GM12878 (cell line): ENCODE results near the gene DNAH8. TPM values are rescaled to one million over a fixed set of nuclear protein-coding genes. Genes with fewer than 3 reads are reported as not detected.

Experiments
- ATAC-seq: fragments of 200-7000 bp; cut with Tn5 transposase; 3 replicates; pipeline ENCODE4 v1.9.1; 2020; ENCODE audit warnings: mild to moderate bottlenecking, moderate library complexity
- BruUV-seq: library from RNA; stranded (reverse); fragments of 400-500 nt; replicated peaks from 2 replicates; lab custom pipeline; 2021; lab: Mats Ljungman, UMichigan
- CTCF ChIA-PET: fragments of 300-600 bp; sonication (Branson Sonifier 250); formaldehyde crosslinking; extraction: SDS; loops from one replicate; lab custom pipeline; 2021; ENCODE audit warnings: inconsistent platforms; lab: Yijun Ruan, JAX
- POLR2A ChIA-PET: fragments of 350-600 bp; formaldehyde crosslinking; extraction: SDS; loops from one replicate; lab custom pipeline; 2021; ENCODE audit warnings: inconsistent platforms; lab: Charles Lee
- RAD21 ChIA-PET: fragments of 300-600 bp; sonication (Branson Sonifier 250); formaldehyde crosslinking; loops from one replicate; lab custom pipeline; 2023; ENCODE audit warnings: antibody characterized with exemption; ENCODE audit not compliant: unreplicated experiment; lab: Charles Lee
- SMC1A ChIA-PET: fragments of 300-600 bp; sonication (Branson Sonifier 250); formaldehyde crosslinking; loops from one replicate; lab custom pipeline; 2023; ENCODE audit not compliant: unreplicated experiment, uncharacterized antibody; lab: Charles Lee
- DNase-seq: peaks from one replicate; pipeline ENCODE4 v3.0.0-alpha.2; 2011; ENCODE audit warnings: low read depth, low spot score
- FAIRE-seq: peaks from 3 replicates; lab custom pipeline; 2011; peaks lifted over from hg19 to GRCh38; lab: Jason Lieb, UNC
- H2AFZ ChIP-seq: 2 replicates; pipeline ENCODE4 v1.6.0; 2011; ENCODE audit warnings: low read depth, low read length, control low read depth; ENCODE audit not compliant: control insufficient read depth
- H3K27ac ChIP-seq: 2 replicates; pipeline ENCODE4 v1.5.1; 2011; ENCODE audit warnings: control low read depth; ENCODE audit not compliant: control insufficient read depth, insufficient read depth
- H3K27me3 ChIP-seq, 2 experiments: replicated peaks in 1 of 2; 2 replicates each; pipeline versions ENCODE4 v1.6.0 to v1.6.1; 2011; ENCODE audit warnings: low read length in 1 of 2; ENCODE audit not compliant: control insufficient read depth in 2 of 2, insufficient read depth in 2 of 2
- H3K36me3 ChIP-seq, 2 experiments: 2 replicates each; pipeline ENCODE4 v1.5.1; 2011; ENCODE audit warnings: low read length in 1 of 2; ENCODE audit not compliant: control insufficient read depth in 2 of 2, insufficient read depth in 2 of 2
- H3K4me1 ChIP-seq: 2 replicates; pipeline ENCODE4 v1.6.1; 2011; ENCODE audit warnings: mild to moderate bottlenecking, low read length, moderate library complexity, mixed read lengths; ENCODE audit not compliant: control insufficient read depth, insufficient read depth
- H3K4me2 ChIP-seq: 2 replicates; pipeline ENCODE4 v1.6.0; 2011; ENCODE audit warnings: control low read depth; ENCODE audit not compliant: control insufficient read depth, insufficient read depth
- H3K4me3 ChIP-seq: fragments of 200-600 bp; sonication (generic); 2 replicates; pipeline ENCODE4 v1.5.1; 2016
- H3K79me2 ChIP-seq: 2 replicates; pipeline ENCODE4 v1.6.0; 2011; ENCODE audit warnings: low read length; ENCODE audit not compliant: control insufficient read depth, insufficient read depth
- H3K9ac ChIP-seq: 2 replicates; pipeline ENCODE4 v1.8.0; 2011; ENCODE audit warnings: low read length, control low read depth, mixed read lengths; ENCODE audit not compliant: control insufficient read depth, insufficient read depth
- H3K9me3 ChIP-seq: replicated peaks from 3 replicates; pipeline ENCODE4 v1.5.1; 2011; ENCODE audit warnings: mild to moderate bottlenecking, low read length; ENCODE audit not compliant: control insufficient read depth, insufficient read depth
- H4K20me1 ChIP-seq: 2 replicates; pipeline ENCODE4 v1.6.0; 2011; ENCODE audit not compliant: control insufficient read depth, insufficient read depth
- KDM1A ChIP-seq: fragments of 200-600 bp; sonication (generic); IDR thresholded peaks from 2 replicates; pipeline ENCODE4 v1.6.1; 2016; ENCODE audit warnings: borderline replicate concordance
- NFXL1 ChIP-seq: fragments of 450-650 bp; IDR thresholded peaks from 2 replicates; pipeline ENCODE4 v1.6.1; 2017; ENCODE audit warnings: antibody characterized with exemption, mild to moderate bottlenecking, borderline replicate concordance
- PAX8 ChIP-seq: fragments of 450-650 bp; IDR thresholded peaks from 2 replicates; pipeline ENCODE4 v1.6.1; 2017; ENCODE audit warnings: mild to moderate bottlenecking, moderate library complexity
- SPI1 ChIP-seq: IDR thresholded peaks from 2 replicates; pipeline ENCODE4 v1.6.1; 2011; ENCODE audit warnings: low read depth, mild to moderate bottlenecking, low read length, moderate library complexity, borderline replicate concordance; ENCODE audit not compliant: insufficient read depth
- YY1 ChIP-seq: IDR thresholded peaks from 2 replicates; pipeline ENCODE4 v1.6.1; 2011; ENCODE audit warnings: low read depth, mild to moderate bottlenecking, low read length
- ZNF384 ChIP-seq: IDR thresholded peaks from 2 replicates; pipeline ENCODE4 v1.6.1; 2012; ENCODE audit warnings: low read depth, mild to moderate bottlenecking, low read length, improper control_type of control experiment, borderline replicate concordance
- WGBS: methylation state at CpG from one replicate; pipeline ENCODE4 v1.1.6; 2016; ENCODE audit warnings: low lambda C conversion rate; ENCODE audit not compliant: insufficient replicate concordance, insufficient coverage; ENCODE audit errors: missing lambda C conversion rate; 5-methylcytosine and 5-hydroxymethylcytosine counted together
- in situ Hi-C: fragments of 300-500 bp; cut with MboI; formaldehyde crosslinking; loops from 9 replicates; pipeline ENCODE4 v1.14.3; 2018; ENCODE audit warnings: mixed read lengths
- intact Hi-C: fragments of 100-400 bp; cut with micrococcal nuclease; formaldehyde crosslinking; loops from one replicate; pipeline ENCODE4 v1.14.2; 2022; ENCODE audit not compliant: unreplicated experiment
- polyA plus RNA-seq, 11 experiments: library from polyadenylated mRNA; depleted of rRNA in 4 of 11; unstranded in 6 of 11; stranded (reverse) in 5 of 11; fragments of >200 nt; fragmentation: Nextera tagmentation in 4 of 11; fragmentation: Illumina TruSeq in 1 of 11; extraction: Ambion mirVana in 4 of 11; extraction: Trizol in 1 of 11; gene quantifications; 1 replicate in 1 of 11; 2 replicates in 10 of 11; pipeline versions ENCODE4 v1.2.1 to v1.2.3, GENCODE V29; 2011 to 2016; ENCODE audit warnings: inconsistent platforms in 2 of 11, missing spikeins in 2 of 11, low read depth in 1 of 11
- total RNA-seq, 4 experiments: library from RNA; depleted of rRNA in 3 of 4; stranded (reverse); fragments of >200 nt in 3 of 4; fragmentation: Illumina TruSeq in 1 of 4; extraction: Trizol in 1 of 4; gene quantifications; 2 replicates each; pipeline versions ENCODE4 v1.2.1 to v1.2.3, GENCODE V29; 2013 to 2021
- TF ChIP-seq, protein P1 (sequence below): fragments of 450-650 bp; IDR thresholded peaks from 2 replicates; pipeline ENCODE4 v1.6.1; 2018; ENCODE audit warnings: mild to moderate bottlenecking, low read depth, moderate library complexity; ENCODE audit not compliant: partially characterized antibody
- TF ChIP-seq, protein P2 (sequence below): fragments of 450-650 bp; IDR thresholded peaks from 2 replicates; pipeline ENCODE4 v1.6.1; 2017; ENCODE audit warnings: mild to moderate bottlenecking, moderate library complexity
- TF ChIP-seq, protein P3 (sequence below): fragments of 450-650 bp; IDR thresholded peaks from 2 replicates; pipeline ENCODE4 v1.6.1; 2017; ENCODE audit warnings: antibody characterized with exemption, mild to moderate bottlenecking, moderate library complexity

DNAH8 gene
- total and polyA plus RNA-seq, 10 of the 15 experiments (the other 5 are each of a cell fraction or from before 2014, with no cell fraction given) = 0.02 to 0.34 (median 0.10) TPM; not detected in 3

DNA sequence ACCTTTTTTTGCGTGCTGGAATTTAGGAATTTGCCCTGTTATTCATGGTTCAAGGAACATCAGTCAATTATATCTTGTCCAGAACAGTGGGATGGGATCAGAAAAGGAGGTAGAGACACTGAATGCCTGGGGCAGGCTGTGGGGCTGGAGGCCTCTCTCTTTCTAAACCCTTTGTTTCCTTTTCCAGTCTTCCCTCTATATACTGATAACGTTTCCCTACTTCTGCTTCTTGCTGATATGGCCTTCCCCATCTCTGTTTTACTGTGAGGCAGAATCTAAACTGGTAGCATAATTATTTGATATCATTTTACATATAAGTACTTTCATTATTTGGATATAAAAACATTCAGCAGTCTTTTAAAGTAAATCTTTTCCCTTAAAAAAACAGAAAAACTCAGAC, 67.5 kb downstream of the DNAH8 start:
- no TSS peak for BruUV-seq
- RAD21 ChIA-PET = no interaction called here
- Histone ChIP-seq H3K36me3 (no peaks in the 10 kb centered on the region), H3K4me1 (peaks cover 6% of the 10 kb centered on the region; the same call in 1 of the 2 replicates), H3K27ac (no peak overlapping the region), H2AFZ (no peak overlapping the region), H4K20me1 (no peaks in the 10 kb centered on the region), H3K4me3 (no peak overlapping the region), H3K9me3 (no peaks in the 10 kb centered on the region), H3K27me3 (no peaks in the 10 kb centered on the region), H3K9ac (no peak overlapping the region), H3K4me2 (no peak overlapping the region), H3K79me2 (no peaks in the 10 kb centered on the region)
- SMC1A ChIA-PET = interaction anchor here (0.7 kb wide), 1 partner anchor 424 kb away, joined by 3 read pairs; no protein-coding TSS in a partner anchor
- ATAC-seq (no peak), FAIRE-seq (no peak), DNase-seq (no peak)
- in situ Hi-C loops (no loop called here), intact Hi-C loops (no loop called here)
- WGBS = 50% methylated on average over 2 of the region's 2 CpGs
- POLR2A ChIA-PET = no interaction called here
- TF ChIP-seq, protein P1, sequence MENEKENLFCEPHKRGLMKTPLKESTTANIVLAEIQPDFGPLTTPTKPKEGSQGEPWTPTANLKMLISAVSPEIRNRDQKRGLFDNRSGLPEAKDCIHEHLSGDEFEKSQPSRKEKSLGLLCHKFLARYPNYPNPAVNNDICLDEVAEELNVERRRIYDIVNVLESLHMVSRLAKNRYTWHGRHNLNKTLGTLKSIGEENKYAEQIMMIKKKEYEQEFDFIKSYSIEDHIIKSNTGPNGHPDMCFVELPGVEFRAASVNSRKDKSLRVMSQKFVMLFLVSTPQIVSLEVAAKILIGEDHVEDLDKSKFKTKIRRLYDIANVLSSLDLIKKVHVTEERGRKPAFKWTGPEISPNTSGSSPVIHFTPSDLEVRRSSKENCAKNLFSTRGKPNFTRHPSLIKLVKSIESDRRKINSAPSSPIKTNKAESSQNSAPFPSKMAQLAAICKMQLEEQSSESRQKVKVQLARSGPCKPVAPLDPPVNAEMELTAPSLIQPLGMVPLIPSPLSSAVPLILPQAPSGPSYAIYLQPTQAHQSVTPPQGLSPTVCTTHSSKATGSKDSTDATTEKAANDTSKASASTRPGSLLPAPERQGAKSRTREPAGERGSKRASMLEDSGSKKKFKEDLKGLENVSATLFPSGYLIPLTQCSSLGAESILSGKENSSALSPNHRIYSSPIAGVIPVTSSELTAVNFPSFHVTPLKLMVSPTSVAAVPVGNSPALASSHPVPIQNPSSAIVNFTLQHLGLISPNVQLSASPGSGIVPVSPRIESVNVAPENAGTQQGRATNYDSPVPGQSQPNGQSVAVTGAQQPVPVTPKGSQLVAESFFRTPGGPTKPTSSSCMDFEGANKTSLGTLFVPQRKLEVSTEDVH = no peak
- TF ChIP-seq NFXL1 (no peak), KDM1A (no peak), YY1 (no peak), ZNF384 (no peak), SPI1 (no peak), PAX8 (no peak)
- TF ChIP-seq, protein P2, sequence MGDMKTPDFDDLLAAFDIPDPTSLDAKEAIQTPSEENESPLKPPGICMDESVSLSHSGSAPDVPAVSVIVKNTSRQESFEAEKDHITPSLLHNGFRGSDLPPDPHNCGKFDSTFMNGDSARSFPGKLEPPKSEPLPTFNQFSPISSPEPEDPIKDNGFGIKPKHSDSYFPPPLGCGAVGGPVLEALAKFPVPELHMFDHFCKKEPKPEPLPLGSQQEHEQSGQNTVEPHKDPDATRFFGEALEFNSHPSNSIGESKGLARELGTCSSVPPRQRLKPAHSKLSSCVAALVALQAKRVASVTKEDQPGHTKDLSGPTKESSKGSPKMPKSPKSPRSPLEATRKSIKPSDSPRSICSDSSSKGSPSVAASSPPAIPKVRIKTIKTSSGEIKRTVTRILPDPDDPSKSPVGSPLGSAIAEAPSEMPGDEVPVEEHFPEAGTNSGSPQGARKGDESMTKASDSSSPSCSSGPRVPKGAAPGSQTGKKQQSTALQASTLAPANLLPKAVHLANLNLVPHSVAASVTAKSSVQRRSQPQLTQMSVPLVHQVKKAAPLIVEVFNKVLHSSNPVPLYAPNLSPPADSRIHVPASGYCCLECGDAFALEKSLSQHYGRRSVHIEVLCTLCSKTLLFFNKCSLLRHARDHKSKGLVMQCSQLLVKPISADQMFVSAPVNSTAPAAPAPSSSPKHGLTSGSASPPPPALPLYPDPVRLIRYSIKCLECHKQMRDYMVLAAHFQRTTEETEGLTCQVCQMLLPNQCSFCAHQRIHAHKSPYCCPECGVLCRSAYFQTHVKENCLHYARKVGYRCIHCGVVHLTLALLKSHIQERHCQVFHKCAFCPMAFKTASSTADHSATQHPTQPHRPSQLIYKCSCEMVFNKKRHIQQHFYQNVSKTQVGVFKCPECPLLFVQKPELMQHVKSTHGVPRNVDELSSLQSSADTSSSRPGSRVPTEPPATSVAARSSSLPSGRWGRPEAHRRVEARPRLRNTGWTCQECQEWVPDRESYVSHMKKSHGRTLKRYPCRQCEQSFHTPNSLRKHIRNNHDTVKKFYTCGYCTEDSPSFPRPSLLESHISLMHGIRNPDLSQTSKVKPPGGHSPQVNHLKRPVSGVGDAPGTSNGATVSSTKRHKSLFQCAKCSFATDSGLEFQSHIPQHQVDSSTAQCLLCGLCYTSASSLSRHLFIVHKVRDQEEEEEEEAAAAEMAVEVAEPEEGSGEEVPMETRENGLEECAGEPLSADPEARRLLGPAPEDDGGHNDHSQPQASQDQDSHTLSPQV = no peak
- TF ChIP-seq, protein P3, sequence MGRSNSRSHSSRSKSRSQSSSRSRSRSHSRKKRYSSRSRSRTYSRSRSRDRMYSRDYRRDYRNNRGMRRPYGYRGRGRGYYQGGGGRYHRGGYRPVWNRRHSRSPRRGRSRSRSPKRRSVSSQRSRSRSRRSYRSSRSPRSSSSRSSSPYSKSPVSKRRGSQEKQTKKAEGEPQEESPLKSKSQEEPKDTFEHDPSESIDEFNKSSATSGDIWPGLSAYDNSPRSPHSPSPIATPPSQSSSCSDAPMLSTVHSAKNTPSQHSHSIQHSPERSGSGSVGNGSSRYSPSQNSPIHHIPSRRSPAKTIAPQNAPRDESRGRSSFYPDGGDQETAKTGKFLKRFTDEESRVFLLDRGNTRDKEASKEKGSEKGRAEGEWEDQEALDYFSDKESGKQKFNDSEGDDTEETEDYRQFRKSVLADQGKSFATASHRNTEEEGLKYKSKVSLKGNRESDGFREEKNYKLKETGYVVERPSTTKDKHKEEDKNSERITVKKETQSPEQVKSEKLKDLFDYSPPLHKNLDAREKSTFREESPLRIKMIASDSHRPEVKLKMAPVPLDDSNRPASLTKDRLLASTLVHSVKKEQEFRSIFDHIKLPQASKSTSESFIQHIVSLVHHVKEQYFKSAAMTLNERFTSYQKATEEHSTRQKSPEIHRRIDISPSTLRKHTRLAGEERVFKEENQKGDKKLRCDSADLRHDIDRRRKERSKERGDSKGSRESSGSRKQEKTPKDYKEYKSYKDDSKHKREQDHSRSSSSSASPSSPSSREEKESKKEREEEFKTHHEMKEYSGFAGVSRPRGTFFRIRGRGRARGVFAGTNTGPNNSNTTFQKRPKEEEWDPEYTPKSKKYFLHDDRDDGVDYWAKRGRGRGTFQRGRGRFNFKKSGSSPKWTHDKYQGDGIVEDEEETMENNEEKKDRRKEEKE = no peak
- CTCF ChIA-PET = no interaction called here
